ENCODE measurements around the gene ST3GAL5. TPM values are rescaled to one million over a fixed set of nuclear protein-coding genes. Genes with fewer than 3 reads are reported as not detected.
"Not testable (repeated sequence)": the region's sequence is repeated elsewhere in the genome, so short reads cannot be mapped to it uniquely, and the experiment has no call there.

Gene ST3GAL5
- polyA plus RNA-seq, 4 donors = 1.6 to 5.3 (median 3.6) TPM

GRCh38 chr2:85838641-85839040 is 50.1 kb downstream of the ST3GAL5 start:
- Histone ChIP-seq H3K4me1 (ENCODE audit: control insufficient read depth in 3 of 3, insufficient read depth in 2 of 3, low read depth in 1 of 3, low read length in 2 of 3) (no peaks in the 10 kb centered on the region), H3K9me3 (ENCODE audit: control insufficient read depth in 2 of 2, insufficient read depth in 1 of 2, low read depth in 1 of 2, low read length in 1 of 2) (peaks cover 0 to 2% of the 10 kb centered on the region in 2 donors), H3K36me3 (ENCODE audit: control insufficient read depth in 3 of 3, insufficient read depth in 2 of 3, low read depth in 1 of 3, low read length in 3 of 3) (peaks cover 0 to 3% (median 0%) of the 10 kb centered on the region in 3 donors), H3K27me3 (ENCODE audit: control insufficient read depth in 3 of 3, insufficient read depth in 3 of 3, low read length in 3 of 3) (peaks cover 0 to 4% (median 0%) of the 10 kb centered on the region in 3 donors), H3K27ac (ENCODE audit: low read depth in 1 of 3, low read length in 2 of 3) (no peak overlapping the region), H3K4me3 (ENCODE audit: low read depth in 1 of 3, low read length in 3 of 3) (no peak overlapping the region)
- FAIRE-seq (no peak), DNase-seq (no peak)
- WGBS, 3 donors = 89 to 95% (median 92%) methylated on average over 6 of the region's 6 CpGs

GRCh38 chr2:85838181-85838580 is 50.6 kb downstream of the ST3GAL5 start:
- 69 to 80% (median 70%) methylated on average over 4 of the region's 4 CpGs for WGBS, 3 donors

GRCh38 chr2:85834466-85834865 is 54.3 kb downstream of the ST3GAL5 start:
- no peak overlapping the region for H3K4me3 ChIP-seq (ENCODE audit: low read depth in 1 of 3, low read length in 3 of 3)
- DNase-seq (no peak), FAIRE-seq (no peak)
- peaks cover 0 to 2% (median 0%) of the 10 kb centered on the region in 3 donors for H3K36me3 ChIP-seq (ENCODE audit: control insufficient read depth in 3 of 3, insufficient read depth in 2 of 3, low read depth in 1 of 3, low read length in 3 of 3)
- no peak overlapping the region for H3K27ac ChIP-seq (ENCODE audit: low read depth in 1 of 3, low read length in 2 of 3)
- peaks cover 0 to 4% (median 0%) of the 10 kb centered on the region in 3 donors for H3K27me3 ChIP-seq (ENCODE audit: control insufficient read depth in 3 of 3, insufficient read depth in 3 of 3, low read length in 3 of 3)
- H3K9me3 ChIP-seq (ENCODE audit: control insufficient read depth in 2 of 2, insufficient read depth in 1 of 2, low read depth in 1 of 2, low read length in 1 of 2) = peaks cover 0 to 6% of the 10 kb centered on the region in 2 donors
- H3K4me1 ChIP-seq (ENCODE audit: control insufficient read depth in 3 of 3, insufficient read depth in 2 of 3, low read depth in 1 of 3, low read length in 2 of 3) = no peaks in the 10 kb centered on the region

More at GRCh38 chr2:85838181-85838580, 50.6 kb downstream of the ST3GAL5 start:
- Histone ChIP-seq H3K4me1 (ENCODE audit: control insufficient read depth in 3 of 3, insufficient read depth in 2 of 3, low read depth in 1 of 3, low read length in 2 of 3) (no peaks in the 10 kb centered on the region), H3K4me3 (ENCODE audit: low read depth in 1 of 3, low read length in 3 of 3) (no peak overlapping the region), H3K36me3 (ENCODE audit: control insufficient read depth in 3 of 3, insufficient read depth in 2 of 3, low read depth in 1 of 3, low read length in 3 of 3) (peaks cover 0 to 3% (median 0%) of the 10 kb centered on the region in 3 donors), H3K27ac (ENCODE audit: low read depth in 1 of 3, low read length in 2 of 3) (no peak overlapping the region), H3K27me3 (ENCODE audit: control insufficient read depth in 3 of 3, insufficient read depth in 3 of 3, low read length in 3 of 3) (peaks cover 0 to 4% (median 0%) of the 10 kb centered on the region in 3 donors), H3K9me3 (ENCODE audit: control insufficient read depth in 2 of 2, insufficient read depth in 1 of 2, low read depth in 1 of 2, low read length in 1 of 2) (peaks cover 0 to 2% of the 10 kb centered on the region in 2 donors)
- no peak for DNase-seq
- FAIRE-seq = no peak

GRCh38 chr2:85831735-85832134 is 57.1 kb downstream of the ST3GAL5 start:
- H3K27me3 ChIP-seq (ENCODE audit: control insufficient read depth in 3 of 3, insufficient read depth in 3 of 3, low read length in 3 of 3) = no peaks in the 10 kb centered on the region
- H3K4me3 ChIP-seq (ENCODE audit: low read depth in 1 of 3, low read length in 3 of 3) = no peak overlapping the region
- peaks cover 0 to 3% of the 10 kb centered on the region in 2 donors for H3K9me3 ChIP-seq (ENCODE audit: control insufficient read depth in 2 of 2, insufficient read depth in 1 of 2, low read depth in 1 of 2, low read length in 1 of 2)
- H3K27ac ChIP-seq (ENCODE audit: low read depth in 1 of 3, low read length in 2 of 3) = no peak overlapping the region
- no peaks in the 10 kb centered on the region for H3K36me3 ChIP-seq (ENCODE audit: control insufficient read depth in 3 of 3, insufficient read depth in 2 of 3, low read depth in 1 of 3, low read length in 3 of 3)
- DNase-seq = no peak
- peaks cover 0 to 4% (median 0%) of the 10 kb centered on the region in 3 donors for H3K4me1 ChIP-seq (ENCODE audit: control insufficient read depth in 3 of 3, insufficient read depth in 2 of 3, low read depth in 1 of 3, low read length in 2 of 3)
- WGBS, 3 donors = 73 to 82% (median 75%) methylated on average over 2 of the region's 2 CpGs
- no peak for FAIRE-seq

GRCh38 chr2:85830645-85831044 is 58.1 kb downstream of the ST3GAL5 start:
- WGBS, 3 donors = 41 to 90% (median 74%) methylated on average over 1 of the region's 1 CpG
- H3K36me3 ChIP-seq (ENCODE audit: control insufficient read depth in 3 of 3, insufficient read depth in 2 of 3, low read depth in 1 of 3, low read length in 3 of 3) = no peaks in the 10 kb centered on the region
- H3K27me3 ChIP-seq (ENCODE audit: control insufficient read depth in 3 of 3, insufficient read depth in 3 of 3, low read length in 3 of 3) = no peaks in the 10 kb centered on the region
- H3K27ac ChIP-seq (ENCODE audit: low read depth in 1 of 3, low read length in 2 of 3) = no peak overlapping the region
- H3K4me3 ChIP-seq (ENCODE audit: low read depth in 1 of 3, low read length in 3 of 3) = no peak overlapping the region
- FAIRE-seq (no peak), DNase-seq (no peak)
- peaks cover 0 to 3% of the 10 kb centered on the region in 2 donors for H3K9me3 ChIP-seq (ENCODE audit: control insufficient read depth in 2 of 2, insufficient read depth in 1 of 2, low read depth in 1 of 2, low read length in 1 of 2)
- H3K4me1 ChIP-seq (ENCODE audit: control insufficient read depth in 3 of 3, insufficient read depth in 2 of 3, low read depth in 1 of 3, low read length in 2 of 3) = peaks cover 0 to 4% (median 0%) of the 10 kb centered on the region in 3 donors

GRCh38 chr2:85829394-85829793 is 59.4 kb downstream of the ST3GAL5 start:
- DNase-seq; H3K27ac ChIP-seq (ENCODE audit: low read depth in 1 of 3, low read length in 2 of 3); H3K9me3 ChIP-seq (ENCODE audit: control insufficient read depth in 2 of 2, insufficient read depth in 1 of 2, low read depth in 1 of 2, low read length in 1 of 2); H3K4me1 ChIP-seq (ENCODE audit: control insufficient read depth in 3 of 3, insufficient read depth in 2 of 3, low read depth in 1 of 3, low read length in 2 of 3); H3K27me3 ChIP-seq (ENCODE audit: control insufficient read depth in 3 of 3, insufficient read depth in 3 of 3, low read length in 3 of 3); H3K36me3 ChIP-seq (ENCODE audit: control insufficient read depth in 3 of 3, insufficient read depth in 2 of 3, low read depth in 1 of 3, low read length in 3 of 3); FAIRE-seq; H3K4me3 ChIP-seq (ENCODE audit: low read depth in 1 of 3, low read length in 3 of 3): not testable (repeated sequence)
- WGBS, 3 donors = 78 to 86% (median 85%) methylated on average over 4 of the region's 4 CpGs

- H3K9me3 ChIP-seq (ENCODE audit: control insufficient read depth in 2 of 2, insufficient read depth in 1 of 2, low read depth in 1 of 2, low read length in 1 of 2) = peaks cover 0 to 3% of the 10 kb centered on the region in 2 donors
- FAIRE-seq = no peak
- no peaks in the 10 kb centered on the region for H3K27me3 ChIP-seq (ENCODE audit: control insufficient read depth in 3 of 3, insufficient read depth in 3 of 3, low read length in 3 of 3)
- no peak overlapping the region for H3K27ac ChIP-seq (ENCODE audit: low read depth in 1 of 3, low read length in 2 of 3)
- WGBS, 3 donors = 78 to 95% (median 89%) methylated on average over 7 of the region's 7 CpGs
- H3K4me3 ChIP-seq (ENCODE audit: low read depth in 1 of 3, low read length in 3 of 3) = no peak overlapping the region
- H3K36me3 ChIP-seq (ENCODE audit: control insufficient read depth in 3 of 3, insufficient read depth in 2 of 3, low read depth in 1 of 3, low read length in 3 of 3) = no peaks in the 10 kb centered on the region
- DNase-seq = no peak
- H3K4me1 ChIP-seq (ENCODE audit: control insufficient read depth in 3 of 3, insufficient read depth in 2 of 3, low read depth in 1 of 3, low read length in 2 of 3) = peaks cover 0 to 4% (median 0%) of the 10 kb centered on the region in 3 donors
Observed at GRCh38 chr2:85828725-85829124, 60.1 kb downstream of the ST3GAL5 start.

GRCh38 chr2:85827879-85828569 is 60.8 kb downstream of the ST3GAL5 start:
- FAIRE-seq = no peak
- H3K27ac ChIP-seq (ENCODE audit: low read depth in 1 of 3, low read length in 2 of 3) = no peak overlapping the region
- no peak overlapping the region for H3K4me3 ChIP-seq (ENCODE audit: low read depth in 1 of 3, low read length in 3 of 3)
- no peaks in the 10 kb centered on the region for H3K27me3 ChIP-seq (ENCODE audit: control insufficient read depth in 3 of 3, insufficient read depth in 3 of 3, low read length in 3 of 3)
- DNase-seq = no peak
- peaks cover 0 to 3% of the 10 kb centered on the region in 2 donors for H3K9me3 ChIP-seq (ENCODE audit: control insufficient read depth in 2 of 2, insufficient read depth in 1 of 2, low read depth in 1 of 2, low read length in 1 of 2)
- H3K36me3 ChIP-seq (ENCODE audit: control insufficient read depth in 3 of 3, insufficient read depth in 2 of 3, low read depth in 1 of 3, low read length in 3 of 3) = no peaks in the 10 kb centered on the region
- peaks cover 0 to 4% (median 0%) of the 10 kb centered on the region in 3 donors for H3K4me1 ChIP-seq (ENCODE audit: control insufficient read depth in 3 of 3, insufficient read depth in 2 of 3, low read depth in 1 of 3, low read length in 2 of 3)
- 61 to 75% (median 62%) methylated on average over 18 of the region's 18 CpGs for WGBS, 3 donors
